Neuronal stem cell (in vitro differentiated cells): Measurements from ENCODE around the gene FAM181A.

ENCODE experiments used
- DNase-seq: peaks from one replicate; pipeline ENCODE4 v3.0.0-alpha.2; 2013; ENCODE audit warnings: low spot score
- H2AFZ ChIP-seq: one replicate; pipeline ENCODE4 v1.6.1; 2013; ENCODE audit warnings: mild to moderate bottlenecking, low read length, inconsistent platforms
- H2AK5ac ChIP-seq: 2 replicates; pipeline ENCODE4 v1.6.1; 2013; ENCODE audit warnings: low read depth, mild to moderate bottlenecking, inconsistent platforms, low read length, moderate library complexity, mixed read lengths
- H2BK120ac ChIP-seq: 2 replicates; pipeline ENCODE4 v1.6.1; 2013; ENCODE audit warnings: low read depth, mild to moderate bottlenecking, inconsistent platforms, low read length, moderate library complexity, mixed read lengths
- H2BK12ac ChIP-seq: one replicate; pipeline ENCODE4 v1.6.1; 2013; ENCODE audit warnings: low read length, inconsistent platforms
- H2BK15ac ChIP-seq: 2 replicates; pipeline ENCODE4 v1.6.1; 2013; ENCODE audit warnings: mild to moderate bottlenecking, low read length, inconsistent platforms, mixed read lengths
- H2BK5ac ChIP-seq: one replicate; pipeline ENCODE4 v1.6.1; 2013; ENCODE audit warnings: inconsistent platforms, mild to moderate bottlenecking, low read length, moderate library complexity
- H3K14ac ChIP-seq: one replicate; pipeline ENCODE4 v1.6.1; 2013; ENCODE audit warnings: low read length, inconsistent platforms
- H3K18ac ChIP-seq: 2 replicates; pipeline ENCODE4 v1.6.1; 2013; ENCODE audit warnings: low read length, inconsistent platforms
- H3K23ac ChIP-seq: 2 replicates; pipeline ENCODE4 v1.6.1; 2013; ENCODE audit warnings: low read depth, mild to moderate bottlenecking, mixed read lengths, low read length, inconsistent platforms; ENCODE audit not compliant: poor library complexity
- H3K27ac ChIP-seq: replicated peaks from 3 replicates; pipeline ENCODE4 v1.5.1; 2013; ENCODE audit warnings: low read length, inconsistent platforms
- H3K27me3 ChIP-seq, 3 experiments: 2 replicates each; pipeline ENCODE4 v1.6.1; 2013; ENCODE audit warnings: low read length in 3 of 3, mild to moderate bottlenecking in 2 of 3, inconsistent platforms in 1 of 3, low read depth in 1 of 3, mixed read lengths in 1 of 3, moderate library complexity in 1 of 3; ENCODE audit not compliant: control insufficient read depth in 3 of 3, insufficient read depth in 3 of 3
- H3K36me3 ChIP-seq, 2 donors: replicated peaks in 1 of 2; 2 replicates each; pipeline ENCODE4 v1.6.1; 2013; ENCODE audit warnings: low read length in 2 of 2; ENCODE audit not compliant: control insufficient read depth in 2 of 2, insufficient read depth in 2 of 2
- H3K4ac ChIP-seq: 2 replicates; pipeline ENCODE4 v1.6.1; 2013; ENCODE audit warnings: inconsistent platforms, mild to moderate bottlenecking, low read length, moderate library complexity
- H3K4me1 ChIP-seq, 2 donors: 1 replicate in 1 of 2; 2 replicates in 1 of 2; pipeline ENCODE4 v1.6.1; 2013; ENCODE audit warnings: low read length in 2 of 2, low read depth in 1 of 2; ENCODE audit not compliant: control insufficient read depth in 2 of 2, insufficient read depth in 1 of 2
- H3K4me2 ChIP-seq: one replicate; pipeline ENCODE4 v1.6.1; 2013; ENCODE audit warnings: mild to moderate bottlenecking, low read length, inconsistent platforms; ENCODE audit not compliant: insufficient read depth, poor library complexity, severe bottlenecking
- H3K4me3 ChIP-seq, 2 donors: 2 replicates each; pipeline ENCODE4 v1.5.1; 2013; ENCODE audit warnings: low read length in 2 of 2, mild to moderate bottlenecking in 2 of 2, inconsistent platforms in 1 of 2, moderate library complexity in 1 of 2
- H3K79me1 ChIP-seq: one replicate; pipeline ENCODE4 v1.6.1; 2013; ENCODE audit warnings: low read depth, mild to moderate bottlenecking, inconsistent platforms, low read length, moderate library complexity
- H3K9ac ChIP-seq: one replicate; pipeline ENCODE4 v1.6.1; 2013; ENCODE audit warnings: mild to moderate bottlenecking, low read depth, low read length, inconsistent platforms; ENCODE audit not compliant: poor library complexity
- H3K9me3 ChIP-seq, 2 donors: replicated peaks in 1 of 2; 2 replicates each; pipeline versions ENCODE3 to v1.6.1; 2013; ENCODE audit warnings: low read length in 2 of 2, mild to moderate bottlenecking in 2 of 2, inconsistent platforms in 1 of 2, low read depth in 1 of 2, mixed read lengths in 1 of 2, moderate library complexity in 1 of 2; ENCODE audit not compliant: control insufficient read depth in 2 of 2, insufficient read depth in 1 of 2
- H4K8ac ChIP-seq: one replicate; pipeline ENCODE4 v1.6.1; 2013; ENCODE audit warnings: low read depth, mild to moderate bottlenecking, inconsistent platforms, low read length, moderate library complexity
- H4K91ac ChIP-seq: one replicate; pipeline ENCODE4 v1.6.1; 2013; ENCODE audit warnings: low read length, low read depth, mild to moderate bottlenecking, inconsistent platforms; ENCODE audit not compliant: poor library complexity
- WGBS, 2 donors: extraction: QIAGEN DNeasy Blood & Tissue Kit; methylation state at CpG; one replicate each; pipeline ENCODE4 v1.1.7; 2013; ENCODE audit warnings: missing lambda C conversion rate in 2 of 2, mixed read lengths in 1 of 2; ENCODE audit not compliant: insufficient read length in 2 of 2, insufficient replicate concordance in 1 of 2; ENCODE audit errors: extremely low coverage in 2 of 2; 5-methylcytosine and 5-hydroxymethylcytosine counted together

The FAM181A gene

DNA sequence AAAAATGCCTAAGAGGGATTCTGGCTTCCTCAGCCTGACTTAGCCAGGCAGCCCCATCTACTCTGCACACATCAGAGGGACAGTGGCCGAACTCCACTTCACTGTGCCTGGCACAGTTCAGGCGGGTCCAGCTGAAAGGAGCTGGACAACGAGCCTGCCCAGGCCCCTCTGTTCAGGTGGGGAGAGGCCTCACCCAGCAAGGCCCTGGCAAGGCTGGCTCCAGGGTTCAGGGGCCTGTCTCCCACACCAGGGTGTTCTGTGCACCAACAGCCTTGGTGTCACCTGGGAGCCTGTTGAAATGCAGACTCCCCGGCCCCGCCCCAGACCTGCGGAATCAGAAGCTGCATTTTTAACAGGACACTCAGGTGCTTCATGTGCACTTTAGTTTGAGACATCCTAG is 9.8 kb downstream of the FAM181A start:
- Histone ChIP-seq H2BK12ac (peak overlapping the region; percentile 26), H4K8ac (no peak overlapping the region), H3K4me3 (no peak overlapping the region), H3K4ac (no peak overlapping the region), H3K23ac (peak overlapping the region; percentile 6), H3K18ac (peak overlapping the region; percentile 6), H3K79me1 (no peaks in the 10 kb centered on the region), H2BK120ac (no peak overlapping the region), H3K9ac (no peak overlapping the region), H2BK15ac (peak overlapping the region; percentile 31), H2BK5ac (no peak overlapping the region), H3K27ac (no peak overlapping the region), H3K14ac (no peak overlapping the region), H3K4me2 (no peak overlapping the region), H2AFZ (no peak overlapping the region), H3K4me1 (peaks cover 9 to 11% of the 10 kb centered on the region in 2 donors), H3K27me3 (peaks cover 4 to 34% (median 13%) of the 10 kb centered on the region in 3 experiments), H4K91ac (no peak overlapping the region), H3K36me3 (no peaks in the 10 kb centered on the region), H2AK5ac (peak overlapping the region; percentile 64), H3K9me3 (peaks cover 0 to 4% of the 10 kb centered on the region in 2 donors)
- no peak for DNase-seq
- no CpG with 5 or more reads among the region's 6 CpGs for WGBS, 2 donors

DNA sequence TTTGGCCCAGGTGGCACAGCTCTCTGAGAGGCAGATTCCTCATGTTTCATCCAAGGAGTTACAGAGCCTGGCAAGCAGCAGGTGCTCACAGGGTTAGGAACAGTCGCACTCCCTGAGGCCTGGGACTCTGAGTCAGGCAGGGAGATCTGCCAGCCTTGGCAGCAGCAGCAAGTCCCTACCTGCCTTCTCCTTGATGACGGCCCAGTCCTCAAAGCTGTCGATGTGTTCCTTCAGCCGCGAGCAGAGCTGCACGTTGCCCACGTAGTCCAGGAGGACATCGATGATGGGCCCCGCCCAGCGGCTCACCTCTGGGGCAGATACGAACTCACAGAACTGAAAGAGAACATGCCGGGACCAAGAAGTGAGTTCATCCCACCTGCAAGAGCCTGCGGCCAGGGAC is 10.4 kb downstream of the FAM181A start:
- Histone ChIP-seq H3K36me3 (no peaks in the 10 kb centered on the region), H3K4me1 (peaks cover 13 to 15% of the 10 kb centered on the region in 2 donors), H3K4ac (no peak overlapping the region), H3K9ac (no peak overlapping the region), H3K18ac (peak overlapping the region; percentile 58), H2BK5ac (no peak overlapping the region), H4K8ac (no peak overlapping the region), H2BK15ac (no peak overlapping the region), H3K27me3 (peaks cover 4 to 39% (median 13%) of the 10 kb centered on the region in 3 experiments), H3K79me1 (no peaks in the 10 kb centered on the region), H3K4me3 (no peak overlapping the region), H3K14ac (peak overlapping the region; percentile 31), H4K91ac (peak overlapping the region; percentile 62), H3K27ac (no peak overlapping the region), H2AK5ac (peak overlapping the region; percentile 54), H3K9me3 (peaks cover 0 to 4% of the 10 kb centered on the region in 2 donors), H3K4me2 (no peak overlapping the region), H2BK12ac (peak overlapping the region; percentile 65), H3K23ac (no peak overlapping the region), H2BK120ac (no peak overlapping the region), H2AFZ (no peak overlapping the region)
- no CpG with 5 or more reads among the region's 13 CpGs for WGBS, 2 donors
- DNase-seq = no peak

DNA sequence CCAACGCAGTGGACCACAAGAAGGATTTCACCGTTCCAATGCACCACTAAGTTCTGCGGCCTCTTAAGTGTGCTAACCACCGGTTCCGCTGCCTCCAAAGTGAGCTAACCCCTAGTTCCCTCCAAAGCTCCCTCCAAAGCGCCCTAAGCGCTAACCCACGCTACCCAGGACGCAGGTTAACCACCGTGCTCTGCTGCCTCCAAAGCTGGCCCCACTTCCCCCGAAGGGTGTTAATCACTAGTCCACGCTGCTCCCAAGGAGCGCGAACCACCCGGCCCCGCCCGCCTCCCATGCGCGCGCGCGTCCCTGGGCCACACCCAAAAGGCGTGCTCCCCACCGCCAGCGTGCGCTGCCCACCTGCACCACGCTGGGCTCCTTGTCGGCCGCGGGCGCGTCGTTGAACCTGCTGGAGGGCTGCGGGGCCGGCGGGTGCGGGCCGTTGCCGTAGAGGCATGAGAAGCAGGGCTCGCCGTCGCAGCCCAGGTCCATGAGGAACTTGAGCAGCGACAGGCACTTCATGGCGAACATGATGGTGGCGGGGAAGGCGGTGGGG is 11.7 kb downstream of the FAM181A start:
- Histone ChIP-seq H2BK12ac (peak overlapping the region; percentile 85), H3K14ac (peak overlapping the region; percentile 77), H2AK5ac (peak overlapping the region; percentile 81), H2AFZ (peak overlapping the region; percentile 93), H3K79me1 (no peaks in the 10 kb centered on the region), H3K23ac (peak overlapping the region; percentile 92), H3K36me3 (no peaks in the 10 kb centered on the region), H3K27me3 (peaks cover 4 to 39% (median 13%) of the 10 kb centered on the region in 3 experiments), H2BK120ac (peak overlapping the region; percentile 62), H3K4me1 (peaks cover 14 to 15% of the 10 kb centered on the region in 2 donors), H2BK15ac (peak overlapping the region; percentile 76), H2BK5ac (peak overlapping the region; percentile 20), H4K91ac (no peak overlapping the region), H4K8ac (peak overlapping the region; percentile 45), H3K9me3 (peaks cover 0 to 4% of the 10 kb centered on the region in 2 donors), H3K4ac (peak overlapping the region; percentile 79), H3K9ac (peak overlapping the region; percentile 87), H3K18ac (peak overlapping the region; percentile 96), H3K4me3 (peak overlapping the region in 1 of 2 donors; percentile 80), H3K4me2 (peak overlapping the region; percentile 80), H3K27ac (no peak overlapping the region)
- DNase-seq = no peak
- no CpG with 5 or more reads among the region's 46 CpGs for WGBS, 2 donors

DNA sequence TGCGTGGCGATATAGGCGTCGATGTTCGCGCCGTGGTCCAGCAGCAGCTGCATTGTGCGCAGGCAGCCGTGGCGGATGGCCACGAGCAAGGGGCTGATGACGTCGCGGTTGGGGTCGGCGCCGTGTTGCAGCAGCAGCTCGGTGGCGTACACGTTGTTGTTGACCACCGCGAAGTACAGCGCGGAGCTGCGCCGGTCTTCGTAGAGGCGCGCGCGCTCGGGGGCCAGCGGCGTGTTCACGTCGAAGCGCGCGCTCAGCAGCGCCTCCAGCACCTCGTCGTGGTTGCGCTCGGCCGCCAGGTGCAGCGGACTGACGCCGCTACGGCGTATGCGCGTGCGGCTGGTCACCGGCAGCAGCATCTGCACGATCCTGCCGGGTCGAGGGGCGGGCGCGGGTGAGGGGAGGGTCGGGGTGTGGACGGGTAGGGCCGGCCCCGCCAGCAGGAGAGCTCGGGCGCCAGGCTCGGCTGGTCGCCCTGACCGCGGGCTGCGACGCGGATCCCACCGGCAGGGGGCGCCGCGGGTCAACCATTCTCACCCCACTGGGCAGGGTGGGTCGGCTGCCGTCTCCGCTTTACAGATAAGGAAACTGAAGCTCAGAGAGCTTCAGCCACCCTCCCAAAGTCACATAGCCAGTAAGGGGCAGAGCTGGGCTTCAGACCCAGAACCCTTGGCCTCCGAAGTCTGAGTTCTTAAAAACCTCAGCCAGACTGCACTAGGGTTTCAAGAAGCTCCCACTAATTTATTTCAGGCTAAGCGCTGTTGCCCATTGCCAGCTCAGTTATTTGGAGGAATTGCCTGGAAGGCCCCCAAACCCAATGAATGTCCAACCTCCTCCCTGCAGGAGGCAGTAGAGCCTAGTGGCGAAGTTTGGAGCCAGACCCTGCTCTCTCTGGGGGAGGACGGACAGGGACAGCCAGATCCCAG is 12.4 kb downstream of the FAM181A start:
- no peak overlapping the region for H4K91ac ChIP-seq
- H3K4me1 ChIP-seq = peaks cover 14 to 15% of the 10 kb centered on the region in 2 donors
- peak overlapping the region; percentile 80 for H3K4me2 ChIP-seq
- H4K8ac ChIP-seq = peak overlapping the region; percentile 45
- H2BK5ac ChIP-seq = no peak overlapping the region
- peak overlapping the region; percentile 87 for H3K9ac ChIP-seq
- DNase-seq = peak; percentile 74
- no peaks in the 10 kb centered on the region for H3K36me3 ChIP-seq
- peaks cover 4 to 44% (median 13%) of the 10 kb centered on the region in 3 experiments for H3K27me3 ChIP-seq
- peak overlapping the region; percentile 79 for H3K4ac ChIP-seq
- H3K4me3 ChIP-seq = peak overlapping the region; percentile 28 to 80
- H2AFZ ChIP-seq = peak overlapping the region; percentile 93
- peak overlapping the region; percentile 76 for H2BK15ac ChIP-seq
- H3K14ac ChIP-seq = peak overlapping the region; percentile 77
- peak overlapping the region; percentile 92 for H3K23ac ChIP-seq
- peak overlapping the region; percentile 85 for H2BK12ac ChIP-seq
- H3K27ac ChIP-seq = no peak overlapping the region
- peaks cover 0 to 4% of the 10 kb centered on the region in 2 donors for H3K9me3 ChIP-seq
- H3K18ac ChIP-seq = peak overlapping the region; percentile 96
- peak overlapping the region; percentile 81 for H2AK5ac ChIP-seq
- peak overlapping the region; percentile 62 for H2BK120ac ChIP-seq
- no CpG with 5 or more reads among the region's 84 CpGs for WGBS, 2 donors
- no peaks in the 10 kb centered on the region for H3K79me1 ChIP-seq
